ENCODE measurements around the gene BPTF. TPM values are rescaled to one million over a fixed set of nuclear protein-coding genes. Genes with fewer than 3 reads are reported as not detected.

BPTF gene
- total RNA-seq, 3 donors from 2014 or later (not counting 1 experiment from before 2014, with no cell fraction given) = 168 to 205 (median 193) TPM

DNA sequence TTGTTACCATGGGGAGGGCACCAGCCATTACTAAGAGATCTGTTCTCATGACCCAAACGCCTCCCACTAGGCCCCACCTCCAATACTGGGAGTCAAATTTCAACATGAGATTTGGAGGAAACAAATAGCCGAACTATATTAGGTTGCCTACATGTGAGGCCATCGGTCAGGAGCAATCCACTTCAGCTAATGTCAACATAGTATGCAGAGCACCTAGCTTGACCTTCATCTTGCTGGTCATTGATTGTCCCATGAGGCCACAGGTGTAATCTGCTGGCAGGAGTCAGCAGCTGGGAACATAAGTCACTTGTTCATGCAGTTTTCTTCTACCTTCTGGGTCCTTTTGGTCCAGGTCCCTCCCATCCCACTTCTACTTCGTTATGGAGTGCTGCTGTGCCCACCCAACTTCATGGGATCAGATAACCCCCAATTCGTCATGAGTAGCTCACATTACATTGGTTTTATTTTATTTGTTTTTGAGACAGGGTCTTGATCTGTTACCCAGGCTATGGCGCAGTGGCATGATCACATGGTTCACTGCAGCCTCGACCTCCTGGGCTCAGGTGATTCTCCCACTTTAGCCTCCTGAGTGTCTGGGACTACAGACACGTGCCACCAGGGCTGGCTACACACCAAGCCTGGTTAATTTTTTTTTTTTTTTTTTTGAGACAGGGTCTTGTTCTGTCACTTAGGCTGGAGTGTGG is 204.4 kb downstream of the BPTF start:
- no peaks in the 10 kb centered on the region for H3K9me3 Mint-ChIP-seq
- no peak overlapping the region for H3K4me3 Mint-ChIP-seq
- no peak overlapping the region for H3K27ac Mint-ChIP-seq
- no peaks in the 10 kb centered on the region for H3K27me3 ChIP-seq (ENCODE audit: control insufficient read depth, insufficient read depth, low read length)
- H3K36me3 ChIP-seq (ENCODE audit: control insufficient read depth, insufficient read depth, low read length) = no peaks in the 10 kb centered on the region
- no peak for DNase-seq
- no peaks in the 10 kb centered on the region for H3K4me1 ChIP-seq (ENCODE audit: control insufficient read depth, insufficient read depth, low read length)
- H3K27me3 Mint-ChIP-seq (ENCODE audit: low read depth in 2 of 2) = no peaks in the 10 kb centered on the region
- ATAC-seq = no peak
- intact Hi-C loops (cut with micrococcal nuclease) = no loop called here
- no peak for TF ChIP-seq CTCF (IDR thresholded peaks at IDR 0.05)
- H3K9me3 ChIP-seq (ENCODE audit: control insufficient read depth, insufficient read depth, low read length) = no peaks in the 10 kb centered on the region
- no peaks in the 10 kb centered on the region for H3K4me1 Mint-ChIP-seq
- H3K36me3 Mint-ChIP-seq = no peaks in the 10 kb centered on the region
- 75% methylated on average over 8 of the region's 8 CpGs for WGBS (ENCODE audit: insufficient coverage)
- H3K27ac ChIP-seq (ENCODE audit: low read length) = no peak overlapping the region
- no peak overlapping the region for H3K4me3 ChIP-seq (ENCODE audit: low read length)

Other genes with a start within 250 kb of the BPTF start
- gene NOL11, start 107.6 kb upstream of the BPTF start, total RNA-seq = 10 to 100 TPM; 43.3 to 55.2 (median 49.1) TPM
- 1 to 10 TPM; 4.3 to 5.8 (median 4.6) TPM for gene C17orf58, start 171.0 kb downstream of the BPTF start, total RNA-seq
- gene KPNA2, start 210.2 kb downstream of the BPTF start, total RNA-seq = 10 to 100 TPM; 45.1 to 52.8 (median 49.3) TPM

Measured in natural killer cell (primary cell).